SK-N-SH (cell line): ENCODE data around the gene ME3. TPM values are rescaled to one million over a fixed set of nuclear protein-coding genes. Genes with fewer than 3 reads are reported as not detected.

Experiments used
- CTCF ChIA-PET: fragments of 300-600, 350-600 bp; formaldehyde crosslinking; extraction: SDS; loops from one replicate; lab custom pipeline; 2021; lab: Yijun Ruan, JAX
- POLR2A ChIA-PET: fragments of 350-600 bp; sonication (Branson Sonifier 250); formaldehyde crosslinking; extraction: SDS; loops from one replicate; lab custom pipeline; 2020; ENCODE audit warnings: antibody characterized with exemption, inconsistent platforms; lab: Yijun Ruan, JAX
- DNase-seq: peaks from one replicate; pipeline ENCODE4 v3.0.0; 2012
- H2AFZ ChIP-seq: fragments of 200-600 bp; sonication (generic); 2 replicates; pipeline ENCODE4 v1.8.1; 2016; ENCODE audit warnings: antibody characterized with exemption, mild to moderate bottlenecking, low read depth
- H3F3A ChIP-seq: fragments of 200-600 bp; sonication (generic); replicated peaks from 2 replicates; pipeline ENCODE3; 2016; ENCODE audit warnings: antibody characterized with exemption, mild to moderate bottlenecking; ENCODE audit not compliant: insufficient read depth
- H3K27ac ChIP-seq, 2 experiments: fragments of 200-500 bp in 1 of 2; fragments of 200-600 bp in 1 of 2; sonication (Bioruptor generic) in 1 of 2; sonication (generic), shearing (Covaris generic) in 1 of 2; 2 replicates each; pipeline versions ENCODE4 v1.5.1 to v1.6.1; 2014 to 2016; ENCODE audit warnings: low read depth in 2 of 2, inconsistent platforms in 1 of 2, low read length in 1 of 2, mild to moderate bottlenecking in 1 of 2, mixed read lengths in 1 of 2
- H3K27me3 ChIP-seq: fragments of 200-600 bp; sonication (generic), shearing (Covaris generic); 2 replicates; pipeline ENCODE4 v1.6.1; 2016; ENCODE audit warnings: mixed run types; ENCODE audit not compliant: insufficient read depth
- H3K36me3 ChIP-seq, 2 experiments: fragments of 200-500 bp in 1 of 2; fragments of 200-600 bp in 1 of 2; sonication (Bioruptor generic) in 1 of 2; sonication (generic) in 1 of 2; replicated peaks in 1 of 2; 2 replicates each; pipeline versions ENCODE3 to v1.5.1; 2014 to 2016; ENCODE audit warnings: low read length in 1 of 2, mild to moderate bottlenecking in 1 of 2; ENCODE audit not compliant: insufficient read depth in 2 of 2, control insufficient read depth in 1 of 2
- H3K4me1 ChIP-seq, 2 experiments: fragments of 200-500 bp in 1 of 2; fragments of 200-600 bp in 1 of 2; sonication (Bioruptor generic) in 1 of 2; sonication (generic), shearing (Covaris generic) in 1 of 2; 2 replicates each; pipeline versions ENCODE4 v1.5.1 to v1.6.1; 2014 to 2016; ENCODE audit warnings: low read depth in 1 of 2, low read length in 1 of 2, mixed run types in 1 of 2; ENCODE audit not compliant: insufficient read depth in 2 of 2, control insufficient read depth in 1 of 2
- H3K4me2 ChIP-seq: fragments of 200-600 bp; sonication (generic), shearing (Covaris generic); 2 replicates; pipeline ENCODE4 v1.6.1; 2017; ENCODE audit warnings: mixed run types
- H3K4me3 ChIP-seq, 2 experiments: fragments of 200-500 bp in 1 of 2; fragments of 200-600 bp in 1 of 2; sonication (Bioruptor generic) in 1 of 2; sonication (generic), shearing (Covaris generic) in 1 of 2; 2 replicates each; pipeline versions ENCODE4 v1.5.1 to v1.8.1; 2014 to 2016; ENCODE audit warnings: low read depth in 2 of 2, inconsistent platforms in 1 of 2, low read length in 1 of 2, mild to moderate bottlenecking in 1 of 2, mixed read lengths in 1 of 2, moderate library complexity in 1 of 2
- H3K79me2 ChIP-seq: fragments of 200-600 bp; sonication (generic); 2 replicates; pipeline ENCODE4 v1.8.1; 2017; ENCODE audit warnings: mild to moderate bottlenecking; ENCODE audit not compliant: insufficient read depth
- H3K9ac ChIP-seq: fragments of 200-600 bp; sonication (generic); 2 replicates; pipeline ENCODE4 v1.6.1; 2017; ENCODE audit warnings: mixed run types
- H3K9me2 ChIP-seq: fragments of 200-600 bp; sonication (generic); 2 replicates; pipeline ENCODE4 v1.6.1; 2017; ENCODE audit warnings: mixed run types
- H3K9me3 ChIP-seq: fragments of 200-600 bp; sonication (generic); 2 replicates; pipeline ENCODE4 v1.6.1; 2017; ENCODE audit warnings: mixed run types, mild to moderate bottlenecking, moderate library complexity
- H4K20me1 ChIP-seq: fragments of 200-600 bp; sonication (generic); 2 replicates; pipeline ENCODE4 v1.6.1; 2017; ENCODE audit warnings: mild to moderate bottlenecking, mixed run types; ENCODE audit not compliant: insufficient read depth
- CHD2 ChIP-seq: fragments of 150-350 bp; IDR thresholded peaks from 2 replicates; pipeline ENCODE4 v1.6.1; 2018; ENCODE audit warnings: low read length; ENCODE audit not compliant: partially characterized antibody
- CTCF ChIP-seq: fragments of 200-600 bp; sonication (generic); IDR thresholded peaks from 2 replicates; pipeline ENCODE4 v1.6.1; 2017; ENCODE audit warnings: antibody characterized with exemption, mild to moderate bottlenecking, moderate library complexity
- ELF1 ChIP-seq: IDR thresholded peaks from 2 replicates; pipeline ENCODE4 v1.4.0; 2012
- EP300 ChIP-seq, 2 experiments: IDR thresholded peaks; 2 replicates each; pipeline versions ENCODE4 v1.4.0 to v1.6.1; 2012; ENCODE audit warnings: borderline replicate concordance in 1 of 2, low read depth in 1 of 2, low read length in 1 of 2
- EZH2phosphoT487 ChIP-seq: fragments of 200-600 bp; sonication (generic); IDR thresholded peaks from 2 replicates; pipeline ENCODE4 v1.6.1; 2017; ENCODE audit warnings: low read depth, mixed run types, mild to moderate bottlenecking, antibody characterized with exemption, moderate library complexity, borderline replicate concordance
- FOSL2 ChIP-seq: IDR thresholded peaks from 2 replicates; pipeline ENCODE4 v1.4.0; 2012; ENCODE audit warnings: low read depth, mild to moderate bottlenecking, moderate library complexity, borderline replicate concordance
- FOXJ3 ChIP-seq: sonication (generic); formaldehyde crosslinking; IDR thresholded peaks from 2 replicates; pipeline ENCODE4 v1.5.1; 2020; ENCODE audit warnings: mild to moderate bottlenecking, missing genetic modification reagents
- GABPA ChIP-seq: IDR thresholded peaks from 2 replicates; pipeline ENCODE4 v1.4.0; 2012; ENCODE audit warnings: low read depth, mild to moderate bottlenecking
- GATA2 ChIP-seq: sonication (generic); formaldehyde crosslinking; IDR thresholded peaks from 2 replicates; pipeline ENCODE4 v1.5.0; 2020; ENCODE audit warnings: mild to moderate bottlenecking, missing genetic modification reagents
- JUND ChIP-seq: IDR thresholded peaks from 2 replicates; pipeline ENCODE4 v1.4.0; 2012
- MEF2A ChIP-seq: IDR thresholded peaks from 2 replicates; pipeline ENCODE4 v1.4.0; 2012; ENCODE audit warnings: low read depth, borderline replicate concordance
- NFIC ChIP-seq: IDR thresholded peaks from 2 replicates; pipeline ENCODE4 v1.4.0; 2012; ENCODE audit warnings: borderline replicate concordance
- PBX3 ChIP-seq: IDR thresholded peaks from 2 replicates; pipeline ENCODE4; 2012
- POLR2AphosphoS5 ChIP-seq: IDR thresholded peaks from 2 replicates; pipeline ENCODE4 v1.6.1; 2012; ENCODE audit warnings: low read depth, low read length
- RAD21 ChIP-seq: IDR thresholded peaks from 2 replicates; pipeline ENCODE4 v1.6.1; 2012; ENCODE audit warnings: mild to moderate bottlenecking, low read length
- RFX5 ChIP-seq: IDR thresholded peaks from 2 replicates; pipeline ENCODE4 v1.6.1; 2012; ENCODE audit warnings: mild to moderate bottlenecking, improper control_type of control experiment, low read length
- RXRA ChIP-seq: IDR thresholded peaks from 2 replicates; pipeline ENCODE4 v1.4.0; 2012; ENCODE audit warnings: low read depth, mild to moderate bottlenecking, borderline replicate concordance
- TAF1 ChIP-seq: IDR thresholded peaks from 2 replicates; pipeline ENCODE4 v1.6.1; 2012; ENCODE audit warnings: low read depth, mild to moderate bottlenecking, low read length, moderate library complexity, borderline replicate concordance
- TEAD4 ChIP-seq: IDR thresholded peaks from 2 replicates; pipeline ENCODE4 v1.4.0; 2012; ENCODE audit warnings: mild to moderate bottlenecking, borderline replicate concordance; ENCODE audit not compliant: insufficient read depth
- USF1 ChIP-seq: IDR thresholded peaks from 2 replicates; pipeline ENCODE4 v1.4.0; 2012; ENCODE audit warnings: low read depth, borderline replicate concordance
- USF2 ChIP-seq: fragments of 150-350 bp; IDR thresholded peaks from 2 replicates; pipeline ENCODE4 v1.6.1; 2017; ENCODE audit warnings: antibody characterized with exemption, low read length, low read depth, borderline replicate concordance
- ZBTB33 ChIP-seq: IDR thresholded peaks from 2 replicates; pipeline ENCODE4 v1.4.0; 2012; ENCODE audit warnings: low read depth, borderline replicate concordance
- whole genome bisulfite sequencing: methylation state at CpG from one replicate; pipeline ENCODE4 v1.1.6; 2017; ENCODE audit warnings: low lambda C conversion rate; 5-methylcytosine and 5-hydroxymethylcytosine counted together
- polyA plus RNA-seq, 3 experiments: library from polyadenylated mRNA; depleted of rRNA; stranded (reverse); fragments of >200 nt; gene quantifications; 2 replicates each; pipeline ENCODE4 v1.2.3, GENCODE V29; 2012

The ME3 gene
- polyA plus RNA-seq, 1 of the 3 experiments (the other 2 are of a cell fraction): 22.0 TPM

GRCh38 chr11:86660088-86660487, 12.3 kb downstream of the ME3 start (continued):
- TF ChIP-seq GABPA: no peak
- TF ChIP-seq CTCF: no peak
- TF ChIP-seq RFX5: no peak
- no peak for TF ChIP-seq POLR2AphosphoS5
- TF ChIP-seq USF1: no peak
- TF ChIP-seq CHD2: no peak
- TF ChIP-seq ZBTB33: no peak
- TF ChIP-seq FOXJ3 (CRISPR knock-in tag): no peak
- 0 out of 2 replicates have a peak, but pooled peaks have one; percentile 22 for TF ChIP-seq RXRA
- TF ChIP-seq ELF1: no peak
- TF ChIP-seq JUND: peak; percentile 52
- TF ChIP-seq RAD21: no peak
- peak; percentile 71; the same call in 1 of the 2 replicates for TF ChIP-seq FOSL2
- no peak for TF ChIP-seq GATA2 (CRISPR knock-in tag)
- no peak for TF ChIP-seq USF2
- TF ChIP-seq EP300 (IDR thresholded peaks at IDR 0.05; ENCODE audit: borderline replicate concordance in 1 of 2, low read depth in 1 of 2, low read length in 1 of 2): peak; percentile 65 to 79; a peak in 3 of 4 replicates
- TF ChIP-seq TEAD4: peak; percentile 61
- no peak for TF ChIP-seq EZH2phosphoT487

GRCh38 chr11:86658534-86658933, 13.9 kb downstream of the ME3 start:
- Histone ChIP-seq H3F3A (peaks cover 9% of the 10 kb centered on the region), H3K4me3 (no peak overlapping the region), H3K9me2 (no peaks in the 10 kb centered on the region), H3K79me2 (no peaks in the 10 kb centered on the region), H2AFZ (no peak overlapping the region), H3K27me3 (no peaks in the 10 kb centered on the region), H3K4me2 (no peak overlapping the region), H3K36me3 (no peaks in the 10 kb centered on the region), H3K9me3 (no peaks in the 10 kb centered on the region), H3K27ac (peak overlapping the region; percentile 26 to 45; a peak in 2 of 4 replicates), H3K4me1 (peaks cover 0 to 4% of the 10 kb centered on the region in 2 experiments; a peak in 1 of 4 replicates), H4K20me1 (no peaks in the 10 kb centered on the region), H3K9ac (no peak overlapping the region)
- ChIA-PET CTCF (no interaction called here), POLR2A (no interaction called here)
- DNase-seq: no peak
- no CpG with 5 or more reads among the region's 1 CpG for WGBS
- TF ChIP-seq USF2 (no peak), RFX5 (no peak), TAF1 (no peak), NFIC (no peak), PBX3 (no peak), TEAD4 (no peak), ELF1 (no peak), POLR2AphosphoS5 (no peak), ZBTB33 (no peak), FOSL2 (no peak), GATA2 (CRISPR knock-in tag) (no peak), MEF2A (no peak)
